Kidney (tissue), 14 donors: ENCODE results near the gene MIGA1. TPM values are rescaled to one million over a fixed set of nuclear protein-coding genes. Genes with fewer than 3 reads are reported as not detected.

Experiments used
- DNase-seq, 5 donors: peaks; one replicate each; pipeline ENCODE4 v3.0.0-alpha.2; 2013 to 2020
- FAIRE-seq: peaks from 2 replicates; lab custom pipeline; 2012; peaks lifted over from hg19 to GRCh38; lab: Jason Lieb, UNC
- H3K27ac ChIP-seq, 2 donors: one replicate each; pipeline ENCODE4 v1.7.0; 2013; ENCODE audit warnings: low read depth in 2 of 2, low read length in 2 of 2, inconsistent platforms in 1 of 2
- H3K27me3 ChIP-seq: one replicate; pipeline ENCODE4 v1.7.1; 2013; ENCODE audit warnings: low read length, inconsistent platforms; ENCODE audit not compliant: control insufficient read depth, insufficient read depth
- H3K36me3 ChIP-seq, 3 donors: one replicate each; pipeline versions ENCODE4 v1.7.0 to v1.7.1; 2013; ENCODE audit warnings: low read length in 3 of 3, control low read depth in 1 of 3, inconsistent platforms in 1 of 3; ENCODE audit not compliant: insufficient read depth in 3 of 3, control insufficient read depth in 2 of 3
- H3K4me1 ChIP-seq, 3 donors: one replicate each; pipeline versions ENCODE4 v1.7.0 to v1.7.1; 2013; ENCODE audit warnings: low read length in 3 of 3, inconsistent platforms in 1 of 3, low read depth in 1 of 3; ENCODE audit not compliant: control insufficient read depth in 2 of 3, insufficient read depth in 2 of 3
- H3K4me3 ChIP-seq, 3 donors: one replicate each; pipeline versions ENCODE4 v1.7.0 to v1.8.1; 2013; ENCODE audit warnings: low read length in 3 of 3, control low read depth in 1 of 3, inconsistent platforms in 1 of 3
- H3K9ac ChIP-seq, 3 donors: one replicate each; pipeline versions ENCODE4 v1.7.0 to v1.7.1; 2013; ENCODE audit warnings: low read length in 3 of 3, control low read depth in 1 of 3, inconsistent platforms in 1 of 3
- H3K9me3 ChIP-seq, 3 donors: one replicate each; pipeline versions ENCODE4 v1.7.0 to v1.7.1; 2013; ENCODE audit warnings: low read length in 3 of 3, control low read depth in 1 of 3, inconsistent platforms in 1 of 3; ENCODE audit not compliant: control insufficient read depth in 2 of 3, insufficient read depth in 1 of 3
- intact Hi-C: fragments of 100-400 bp; cut with DNase I; formaldehyde crosslinking; loops from one replicate; pipeline ENCODE4 v1.11.1; 2022
- polyA plus RNA-seq: library from polyadenylated mRNA; stranded (reverse); fragments of 350-450 nt; fragmentation: Illumina TruSeq; extraction: RNeasy Lipid Tissue Mini Kit (QIAGEN cat#74804); gene quantifications from one replicate; pipeline ENCODE4 v1.2.3, GENCODE V29; 2014; ENCODE audit warnings: low read depth, low replicate concordance; ENCODE audit not compliant: insufficient read depth
- total RNA-seq: library from RNA; stranded (reverse); fragmentation: NEBNext Ultra II Directional; extraction: Animal tissue kit (Norgen Biotek cat#: 25700); gene quantifications from one replicate; pipeline ENCODE4 v1.2.1, GENCODE V29; 2021
- TF ChIP-seq, protein P1 (sequence below): IDR thresholded peaks from 3 replicates; pipeline ENCODE4 v1.5.1; 2012; ENCODE audit warnings: mild to moderate bottlenecking, moderate library complexity, borderline replicate concordance; ENCODE audit not compliant: insufficient read depth; ENCODE audit errors: extremely low read depth
- donor health status: control.
- donor health status: control.
- donor health status: control.
- donor health status: control.
- donor health status: control.
- donor health status: DM: yes; HTN: yes; CAD: no.
- donor health status: Normal renal cell carcinoma (clear cell type).

The MIGA1 gene
- total and polyA plus RNA-seq, 2 donors from 2014 or later: 5.4 to 25.5 TPM

DNA sequence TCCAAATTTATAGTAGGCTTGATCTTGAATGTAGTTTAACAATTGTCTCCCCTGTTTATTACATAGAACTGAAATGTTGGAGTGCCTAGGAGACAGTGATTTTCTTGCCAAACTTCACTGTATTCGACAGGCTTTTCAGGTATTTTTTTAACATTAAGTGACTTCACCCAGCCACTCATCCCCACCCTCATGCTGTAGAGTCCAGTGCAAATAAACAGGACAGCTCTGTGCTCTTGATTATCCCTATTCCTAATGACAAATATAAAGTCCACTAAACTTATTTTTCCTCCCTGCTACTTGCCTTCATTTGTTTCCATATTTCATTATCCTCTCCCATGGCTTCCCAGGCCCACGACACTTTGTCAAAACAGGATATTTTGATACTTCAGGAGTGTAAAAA is 79.8 kb downstream of the MIGA1 start:
- intact Hi-C loops: no loop called here
- Histone ChIP-seq H3K9me3 (peaks cover 0 to 8% (median 0%) of the 10 kb centered on the region in 3 donors), H3K4me1 (no peaks in the 10 kb centered on the region), H3K4me3 (no peak overlapping the region), H3K27ac (no peak overlapping the region), H3K9ac (no peak overlapping the region), H3K27me3 (no peaks in the 10 kb centered on the region), H3K36me3 (peaks cover 0 to 2% (median 0%) of the 10 kb centered on the region in 3 donors)
- no peak for FAIRE-seq
- no peak for DNase-seq
- TF ChIP-seq, protein P1, sequence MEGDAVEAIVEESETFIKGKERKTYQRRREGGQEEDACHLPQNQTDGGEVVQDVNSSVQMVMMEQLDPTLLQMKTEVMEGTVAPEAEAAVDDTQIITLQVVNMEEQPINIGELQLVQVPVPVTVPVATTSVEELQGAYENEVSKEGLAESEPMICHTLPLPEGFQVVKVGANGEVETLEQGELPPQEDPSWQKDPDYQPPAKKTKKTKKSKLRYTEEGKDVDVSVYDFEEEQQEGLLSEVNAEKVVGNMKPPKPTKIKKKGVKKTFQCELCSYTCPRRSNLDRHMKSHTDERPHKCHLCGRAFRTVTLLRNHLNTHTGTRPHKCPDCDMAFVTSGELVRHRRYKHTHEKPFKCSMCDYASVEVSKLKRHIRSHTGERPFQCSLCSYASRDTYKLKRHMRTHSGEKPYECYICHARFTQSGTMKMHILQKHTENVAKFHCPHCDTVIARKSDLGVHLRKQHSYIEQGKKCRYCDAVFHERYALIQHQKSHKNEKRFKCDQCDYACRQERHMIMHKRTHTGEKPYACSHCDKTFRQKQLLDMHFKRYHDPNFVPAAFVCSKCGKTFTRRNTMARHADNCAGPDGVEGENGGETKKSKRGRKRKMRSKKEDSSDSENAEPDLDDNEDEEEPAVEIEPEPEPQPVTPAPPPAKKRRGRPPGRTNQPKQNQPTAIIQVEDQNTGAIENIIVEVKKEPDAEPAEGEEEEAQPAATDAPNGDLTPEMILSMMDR: no peak

DNA sequence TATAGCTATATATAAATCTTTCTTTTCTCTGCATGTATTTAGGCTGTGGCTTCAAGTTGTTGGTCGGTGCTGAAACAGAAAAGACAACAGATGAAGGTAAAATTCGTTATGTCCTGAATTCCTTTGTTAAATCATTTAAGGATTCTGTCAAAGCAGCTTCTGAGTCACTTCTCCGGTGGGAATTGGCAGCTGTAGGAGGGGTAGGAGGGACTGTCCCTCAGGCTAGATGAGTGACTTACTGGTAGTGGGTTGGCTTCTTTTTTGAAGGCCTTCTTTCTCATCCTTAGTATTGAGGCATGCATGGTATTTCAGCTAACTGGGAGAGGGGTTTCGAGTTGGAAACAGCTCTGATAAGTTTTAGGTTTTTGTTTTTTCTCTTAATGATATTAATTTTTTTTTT is 86.8 kb downstream of the MIGA1 start:
- intact Hi-C loops: no loop called here
- Histone ChIP-seq H3K4me1 (no peaks in the 10 kb centered on the region), H3K9ac (no peak overlapping the region), H3K9me3 (no peaks in the 10 kb centered on the region), H3K27ac (no peak overlapping the region), H3K36me3 (peaks cover 0 to 8% (median 6%) of the 10 kb centered on the region in 3 donors), H3K4me3 (no peak overlapping the region), H3K27me3 (no peaks in the 10 kb centered on the region)
- no peak for DNase-seq
- FAIRE-seq: no peak
- TF ChIP-seq, protein P1: no peak

DNA sequence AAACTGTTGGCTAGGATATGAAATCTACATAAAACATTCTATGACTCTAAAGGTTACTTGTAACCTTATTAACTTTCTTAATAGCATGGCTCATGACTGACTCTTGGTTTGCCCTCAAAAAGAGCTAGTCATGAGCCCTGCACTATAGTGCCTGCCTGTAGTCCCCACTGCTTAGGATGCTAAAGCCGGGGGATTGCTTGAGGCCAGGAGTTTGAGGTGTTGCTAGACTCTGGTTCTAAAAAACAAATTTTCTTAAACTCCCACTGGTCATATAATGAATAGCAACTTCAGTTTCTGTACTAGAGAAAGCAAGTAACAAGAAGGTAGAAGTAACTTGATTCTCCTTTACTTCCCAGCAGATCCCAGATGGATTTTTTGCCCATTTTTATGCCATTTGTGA is 93.2 kb downstream of the MIGA1 start:
- TF ChIP-seq, protein P1: no peak
- Histone ChIP-seq H3K9ac (no peak overlapping the region), H3K27me3 (no peaks in the 10 kb centered on the region), H3K4me3 (no peak overlapping the region), H3K36me3 (peaks cover 0 to 5% (median 4%) of the 10 kb centered on the region in 3 donors), H3K9me3 (no peaks in the 10 kb centered on the region), H3K4me1 (no peaks in the 10 kb centered on the region), H3K27ac (no peak overlapping the region)
- DNase-seq: no peak
- FAIRE-seq: no peak
- intact Hi-C loops: no loop called here

DNA sequence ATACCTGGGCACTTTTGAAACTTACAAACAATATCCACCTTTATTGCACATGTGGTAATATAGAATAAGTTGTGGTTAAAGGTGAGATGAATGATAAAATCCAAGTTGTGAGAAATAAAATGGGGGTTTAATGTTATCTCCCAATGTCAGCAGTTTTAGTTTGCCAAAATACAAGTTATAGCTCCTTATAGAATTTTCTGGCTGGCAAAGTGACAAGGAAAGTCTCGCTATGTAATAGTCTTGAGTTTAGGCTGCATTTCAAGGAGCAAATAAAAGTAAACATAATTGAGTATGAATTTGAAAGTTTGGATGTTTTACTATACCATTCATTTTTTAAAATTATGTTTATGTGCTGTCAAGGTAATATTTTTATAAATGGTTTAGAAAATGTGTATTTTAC is 94.0 kb downstream of the MIGA1 start:
- intact Hi-C loops: no loop called here
- TF ChIP-seq, protein P1: no peak
- Histone ChIP-seq H3K4me3 (no peak overlapping the region), H3K36me3 (peaks cover 0 to 2% (median 1%) of the 10 kb centered on the region in 3 donors), H3K4me1 (no peaks in the 10 kb centered on the region), H3K27ac (no peak overlapping the region), H3K9ac (no peak overlapping the region), H3K9me3 (no peaks in the 10 kb centered on the region), H3K27me3 (no peaks in the 10 kb centered on the region)
- no peak for DNase-seq
- FAIRE-seq: no peak
